ENCODE measurements around the gene DUT.

DNA sequence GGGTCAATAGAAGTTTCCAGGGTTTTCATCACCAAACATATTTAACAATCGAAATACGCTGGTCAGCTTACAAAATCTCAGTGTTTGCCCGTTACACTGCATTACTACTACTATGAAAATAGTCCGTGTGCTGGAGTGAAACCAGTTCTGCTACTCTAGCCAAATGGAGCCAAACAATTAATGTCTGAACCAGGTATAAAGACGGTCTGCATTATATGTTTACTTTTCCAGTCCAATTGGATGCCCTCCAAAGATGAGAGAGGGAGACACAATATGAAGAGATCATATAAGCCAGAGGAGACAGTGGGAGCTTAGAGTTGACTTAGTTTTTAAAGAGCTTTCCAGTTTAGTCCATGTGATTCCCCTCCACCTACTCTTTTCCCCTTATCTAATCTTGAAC is 6.3 kb upstream of the DUT start:
- TF ChIP-seq, protein P1, sequence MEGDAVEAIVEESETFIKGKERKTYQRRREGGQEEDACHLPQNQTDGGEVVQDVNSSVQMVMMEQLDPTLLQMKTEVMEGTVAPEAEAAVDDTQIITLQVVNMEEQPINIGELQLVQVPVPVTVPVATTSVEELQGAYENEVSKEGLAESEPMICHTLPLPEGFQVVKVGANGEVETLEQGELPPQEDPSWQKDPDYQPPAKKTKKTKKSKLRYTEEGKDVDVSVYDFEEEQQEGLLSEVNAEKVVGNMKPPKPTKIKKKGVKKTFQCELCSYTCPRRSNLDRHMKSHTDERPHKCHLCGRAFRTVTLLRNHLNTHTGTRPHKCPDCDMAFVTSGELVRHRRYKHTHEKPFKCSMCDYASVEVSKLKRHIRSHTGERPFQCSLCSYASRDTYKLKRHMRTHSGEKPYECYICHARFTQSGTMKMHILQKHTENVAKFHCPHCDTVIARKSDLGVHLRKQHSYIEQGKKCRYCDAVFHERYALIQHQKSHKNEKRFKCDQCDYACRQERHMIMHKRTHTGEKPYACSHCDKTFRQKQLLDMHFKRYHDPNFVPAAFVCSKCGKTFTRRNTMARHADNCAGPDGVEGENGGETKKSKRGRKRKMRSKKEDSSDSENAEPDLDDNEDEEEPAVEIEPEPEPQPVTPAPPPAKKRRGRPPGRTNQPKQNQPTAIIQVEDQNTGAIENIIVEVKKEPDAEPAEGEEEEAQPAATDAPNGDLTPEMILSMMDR (IDR thresholded peaks at IDR 0.05; ENCODE audit: insufficient read depth, low read depth, low read length): no peak
- TF ChIP-seq EZH2 (IDR thresholded peaks at IDR 0.05; ENCODE audit: insufficient read depth, low read length): no peak
